HCT116 (cell line): Measurements from ENCODE around the gene TFB2M. TPM values are rescaled to one million over a fixed set of nuclear protein-coding genes. Genes with fewer than 3 reads are reported as not detected.

Experiments used
- ATAC-seq: fragments of 200-7000 bp; cut with Tn5 transposase; 2 replicates; pipeline ENCODE4 v1.9.1; 2020; ENCODE audit warnings: mild to moderate bottlenecking, moderate library complexity
- BruUV-seq: library from RNA; stranded (reverse); fragments of 400-500 nt; replicated peaks from 2 replicates; lab custom pipeline; 2021; lab: Mats Ljungman, UMichigan
- CTCF ChIA-PET: fragments of 300-600 bp; sonication (Branson Sonifier 250); formaldehyde crosslinking; loops from one replicate; lab custom pipeline; 2021; ENCODE audit warnings: antibody characterized with exemption; lab: Charles Lee
- POLR2A ChIA-PET: fragments of 300-600, 350-600 bp; sonication (Branson Sonifier 250); formaldehyde crosslinking; loops from one replicate; lab custom pipeline; 2021; ENCODE audit warnings: antibody characterized with exemption; lab: Charles Lee
- RAD21 ChIA-PET, 2 experiments: fragments of 300-600 bp; sonication (Branson Sonifier 250); formaldehyde crosslinking; loops; one replicate each; lab custom pipeline; 2023; ENCODE audit warnings: low total read pairs in 2 of 2; ENCODE audit not compliant: uncharacterized antibody in 2 of 2, unreplicated experiment in 2 of 2, low non-redundant PET in 1 of 2; lab: Charles Lee
- DNase-seq: peaks from one replicate; pipeline ENCODE4 v3.0.0-alpha.2; 2010; ENCODE audit warnings: low read depth, low spot score
- H2AFZ ChIP-seq: fragments of 200-600 bp; shearing (Covaris generic), sonication (generic); 2 replicates; pipeline ENCODE4 v1.6.1; 2017; ENCODE audit warnings: low read depth, mixed run types, mixed read lengths, antibody characterized with exemption, low read length; ENCODE audit not compliant: poor library complexity, severe bottlenecking
- H3K27ac ChIP-seq: 2 replicates; pipeline ENCODE4 v1.5.1; 2012; ENCODE audit warnings: low read depth, low read length
- H3K27me3 ChIP-seq: fragments of 200-600 bp; sonication (generic); 2 replicates; pipeline ENCODE4 v1.6.1; 2016; ENCODE audit warnings: mixed run types, low read length, mixed read lengths; ENCODE audit not compliant: insufficient read depth
- H3K36me3 ChIP-seq, 2 experiments: fragments of 200-500 bp in 1 of 2; fragments of 200-600 bp in 1 of 2; sonication (Bioruptor generic) in 1 of 2; sonication (generic) in 1 of 2; 2 replicates each; pipeline versions ENCODE4 v1.5.1 to v1.6.1; 2014 to 2016; ENCODE audit warnings: low read length in 2 of 2, inconsistent platforms in 1 of 2, mixed read lengths in 1 of 2, mixed run types in 1 of 2; ENCODE audit not compliant: insufficient read depth in 2 of 2, control insufficient read depth in 1 of 2
- H3K4me1 ChIP-seq, 2 experiments: fragments of 200-600 bp in 1 of 2; sonication (generic) in 1 of 2; 2 replicates each; pipeline versions ENCODE4 v1.5.1 to v1.6.1; 2012 to 2017; ENCODE audit warnings: low read length in 2 of 2, inconsistent platforms in 1 of 2, mild to moderate bottlenecking in 1 of 2, mixed read lengths in 1 of 2, mixed run types in 1 of 2, moderate library complexity in 1 of 2; ENCODE audit not compliant: insufficient read depth in 2 of 2, control insufficient read depth in 1 of 2
- H3K4me2 ChIP-seq: fragments of 200-600 bp; sonication (generic); 2 replicates; pipeline ENCODE4 v1.6.1; 2017; ENCODE audit warnings: mixed run types, low read length, mixed read lengths
- H3K4me3 ChIP-seq, 2 experiments: fragments of 200-600 bp in 1 of 2; sonication (generic) in 1 of 2; replicated peaks in 1 of 2; 2 replicates each; pipeline ENCODE4 v1.5.1; 2011 to 2016; ENCODE audit warnings: low read length in 2 of 2, control low read depth in 1 of 2, low read depth in 1 of 2, mild to moderate bottlenecking in 1 of 2, mixed read lengths in 1 of 2, mixed run types in 1 of 2
- H3K79me2 ChIP-seq: fragments of 200-600 bp; sonication (generic); 2 replicates; pipeline ENCODE4 v1.6.1; 2017; ENCODE audit warnings: mild to moderate bottlenecking, mixed run types, low read length, moderate library complexity, mixed read lengths; ENCODE audit not compliant: insufficient read depth
- H3K9ac ChIP-seq: fragments of 200-600 bp; sonication (generic); 2 replicates; pipeline ENCODE4 v1.6.1; 2016; ENCODE audit warnings: low read length, mixed read lengths
- H3K9me2 ChIP-seq: fragments of 200-600 bp; sonication (generic), shearing (Covaris generic); 2 replicates; pipeline ENCODE4 v1.6.1; 2017; ENCODE audit warnings: mixed run types, mild to moderate bottlenecking, moderate library complexity; ENCODE audit not compliant: insufficient read depth
- H3K9me3 ChIP-seq, 2 experiments: fragments of 200-500 bp in 1 of 2; fragments of 200-600 bp in 1 of 2; sonication (Bioruptor generic) in 1 of 2; sonication (generic) in 1 of 2; 2 replicates each; pipeline ENCODE4 v1.6.1; 2014 to 2017; ENCODE audit warnings: low read length in 2 of 2, mixed read lengths in 2 of 2, inconsistent platforms in 1 of 2, low read depth in 1 of 2, mild to moderate bottlenecking in 1 of 2, mixed run types in 1 of 2, moderate library complexity in 1 of 2; ENCODE audit not compliant: control insufficient read depth in 1 of 2, insufficient read depth in 1 of 2
- H4K20me1 ChIP-seq: fragments of 200-600 bp; sonication (generic), shearing (Covaris generic); 2 replicates; pipeline ENCODE4 v1.6.1; 2017; ENCODE audit warnings: mixed run types, mild to moderate bottlenecking, moderate library complexity; ENCODE audit not compliant: insufficient read depth
- CBX3 ChIP-seq: IDR thresholded peaks from 2 replicates; pipeline ENCODE4 v1.6.1; 2012; ENCODE audit warnings: low read depth
- CTCF ChIP-seq, 3 experiments: fragments of 200-600 bp in 1 of 3; sonication (generic) in 1 of 3; IDR thresholded peaks in 2 of 3; conservative IDR thresholded peaks in 1 of 3; 2 replicates each; pipeline ENCODE4 v1.5.1; 2012 to 2017; ENCODE audit warnings: low read depth in 2 of 3, low read length in 2 of 3, antibody characterized with exemption in 1 of 3, borderline replicate concordance in 1 of 3, control low read depth in 1 of 3, mild to moderate bottlenecking in 1 of 3, mixed read lengths in 1 of 3, mixed run types in 1 of 3, moderate library complexity in 1 of 3; ENCODE audit not compliant: insufficient read depth in 1 of 3
- ELF1 ChIP-seq: IDR thresholded peaks from 2 replicates; pipeline ENCODE4 v1.6.1; 2012; ENCODE audit warnings: low read depth, borderline replicate concordance
- EZH2phosphoT487 ChIP-seq: fragments of 200-600 bp; IDR thresholded peaks from 2 replicates; pipeline ENCODE4 v1.6.1; 2018; ENCODE audit warnings: antibody characterized with exemption, borderline replicate concordance
- FOSL1 ChIP-seq: IDR thresholded peaks from 2 replicates; pipeline ENCODE4 v1.6.1; 2012; ENCODE audit warnings: low read depth
- POLR2AphosphoS5 ChIP-seq: IDR thresholded peaks from 2 replicates; pipeline ENCODE4 v1.6.1; 2011; ENCODE audit warnings: mild to moderate bottlenecking, low read depth, low read length, moderate library complexity
- SIN3A ChIP-seq: IDR thresholded peaks from 2 replicates; pipeline ENCODE4 v1.6.1; 2012; ENCODE audit warnings: low read depth
- SP1 ChIP-seq: IDR thresholded peaks from 2 replicates; pipeline ENCODE4 v1.6.1; 2012; ENCODE audit warnings: low read depth
- SRF ChIP-seq: IDR thresholded peaks from 2 replicates; pipeline ENCODE4 v1.6.1; 2012; ENCODE audit warnings: low read depth
- YY1 ChIP-seq: IDR thresholded peaks from 2 replicates; pipeline ENCODE4 v1.6.1; 2011; ENCODE audit warnings: low read length, low read depth, moderate library complexity, mild to moderate bottlenecking; ENCODE audit not compliant: insufficient replicate concordance; ENCODE audit errors: extremely low read depth
- ZBTB33 ChIP-seq: IDR thresholded peaks from 2 replicates; pipeline ENCODE4 v1.6.1; 2011; ENCODE audit warnings: mild to moderate bottlenecking, low read length, moderate library complexity; ENCODE audit not compliant: insufficient replicate concordance; ENCODE audit errors: extremely low read depth
- ZFX ChIP-seq: fragments of 450-650 bp; IDR thresholded peaks from 2 replicates; pipeline ENCODE4 v1.6.1; 2017
- ZNF274 ChIP-seq: fragments of 200-500 bp; sonication (Bioruptor generic); IDR thresholded peaks from 2 replicates; pipeline ENCODE4 v1.6.1; 2014; ENCODE audit warnings: mild to moderate bottlenecking, low read depth, low read length, inconsistent platforms
- intact Hi-C: fragments of 100-400 bp; cut with micrococcal nuclease; formaldehyde crosslinking; loops from 2 replicates; pipeline ENCODE4 v1.10.0; 2022
- total RNA-seq: library from RNA; stranded (reverse); gene quantifications from one replicate; pipeline ENCODE4 v1.2.1, GENCODE V29; 2021; ENCODE audit not compliant: unreplicated experiment

Gene TFB2M
- total RNA-seq, 1 experiment from 2014 or later = 24.4 TPM

- no peak for ATAC-seq
- no peaks in the 10 kb centered on the region for H3K9me3 ChIP-seq
- RAD21 ChIA-PET = no interaction called here
- no TSS peak for BruUV-seq
- no peaks in the 10 kb centered on the region for H3K36me3 ChIP-seq
- H3K9me2 ChIP-seq = no peaks in the 10 kb centered on the region
- H4K20me1 ChIP-seq = no peaks in the 10 kb centered on the region
- H3K4me1 ChIP-seq = no peaks in the 10 kb centered on the region
- no peak overlapping the region for H3K9ac ChIP-seq
- intact Hi-C loops = no loop called here
- TF ChIP-seq CTCF (IDR thresholded peaks at IDR 0.05 in 2 of 3, conservative IDR thresholded peaks at IDR 0.05 in 1 of 3; ENCODE audit: borderline replicate concordance in 1 of 3, insufficient read depth in 1 of 3, low read depth in 2 of 3, low read length in 2 of 3) (no peak), POLR2AphosphoS5 (no peak), YY1 (no peak), ZFX (no peak), ELF1 (no peak), ZNF274 (no peak), FOSL1 (no peak), CBX3 (no peak), EZH2phosphoT487 (no peak), SP1 (no peak), ZBTB33 (no peak), SRF (no peak), SIN3A (no peak)
- TF ChIP-seq, all 23 proteins: peak for 0
- no peak for DNase-seq
- Histone ChIP-seq H3K27ac (no peak overlapping the region), H3K4me2 (no peak overlapping the region), H3K79me2 (peaks cover 14% of the 10 kb centered on the region; the same call in 1 of the 2 replicates), H3K27me3 (no peaks in the 10 kb centered on the region), H3K4me3 (no peak overlapping the region), H2AFZ (no peak overlapping the region)
- CTCF ChIA-PET = interaction anchor here (1.6 kb wide), 1 partner anchor 94 kb away, joined by 4 read pairs; no protein-coding TSS in a partner anchor
- POLR2A ChIA-PET = no interaction called here
These were observed 29.1 kb upstream of the TFB2M start for GRCh38 chr1:246595146-246595545.
